Right atrium auricular region (tissue), 2 donors: ENCODE measurements around the gene RPSA. TPM values are rescaled to one million over a fixed set of nuclear protein-coding genes. Genes with fewer than 3 reads are reported as not detected.

ENCODE experiments used
- DNase-seq: peaks from one replicate; pipeline ENCODE4 v3.0.0-alpha.2; 2019; ENCODE audit warnings: low spot score
- H3K27ac ChIP-seq, 2 donors: fragments of 200-600 bp; sonication (generic); 1 replicate in 1 of 2; 2 replicates in 1 of 2; pipeline ENCODE4 v1.5.1; 2016 to 2019
- H3K27me3 ChIP-seq, 2 donors: fragments of 200-600 bp; sonication (generic); one replicate each; pipeline versions ENCODE4 v1.5.1 to v1.6.0; 2017 to 2019
- H3K36me3 ChIP-seq: fragments of 200-600 bp; sonication (generic); one replicate; pipeline ENCODE4 v1.5.1; 2016
- H3K4me1 ChIP-seq, 2 donors: fragments of 200-600 bp; sonication (generic); one replicate each; pipeline versions ENCODE4 v1.5.1 to v1.6.0; 2017 to 2019
- H3K4me3 ChIP-seq, 2 donors: fragments of 200-600 bp; sonication (generic); 1 replicate in 1 of 2; 2 replicates in 1 of 2; pipeline ENCODE4 v1.5.1; 2017 to 2019; ENCODE audit warnings: mild to moderate bottlenecking in 1 of 2, moderate library complexity in 1 of 2
- H3K9me3 ChIP-seq, 2 donors: fragments of 200-600 bp; sonication (generic); one replicate each; pipeline ENCODE4 v1.5.1; 2019
- total RNA-seq, 2 donors: library from RNA; depleted of rRNA; stranded (reverse); fragments of >200 nt; gene quantifications; one replicate each; pipeline ENCODE4 v1.1.0, GENCODE V29; 2016
- TF ChIP-seq, protein P1 (sequence below), 2 donors: fragments of 200-600 bp; sonication (generic); IDR thresholded peaks; one replicate each; pipeline ENCODE4 v1.5.1; 2019; ENCODE audit warnings: antibody characterized with exemption in 2 of 2

RPSA gene
- total RNA-seq, 2 donors from 2014 or later = 351 to 628 TPM

DNA sequence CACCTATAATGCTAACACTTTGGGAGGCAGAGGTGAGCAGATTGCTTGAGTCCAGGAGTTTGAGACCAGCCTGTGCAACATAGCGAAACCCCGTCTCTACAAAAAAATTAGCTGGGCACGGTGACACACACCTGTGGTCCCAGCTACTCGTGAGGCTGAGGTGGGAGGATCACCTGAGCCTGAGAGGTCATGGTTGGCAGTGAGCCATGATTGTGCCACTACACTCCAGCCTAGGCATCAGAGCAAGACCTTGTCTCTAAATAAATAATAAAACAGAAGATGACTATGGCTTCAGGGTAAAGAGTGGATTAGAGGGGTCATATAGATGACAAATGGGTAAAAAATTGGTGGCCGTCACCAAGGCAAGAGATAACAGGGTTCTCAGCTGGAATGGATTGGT, 20.2 kb upstream of the RPSA start:
- H3K9me3 ChIP-seq = no peaks in the 10 kb centered on the region
- TF ChIP-seq, protein P1, sequence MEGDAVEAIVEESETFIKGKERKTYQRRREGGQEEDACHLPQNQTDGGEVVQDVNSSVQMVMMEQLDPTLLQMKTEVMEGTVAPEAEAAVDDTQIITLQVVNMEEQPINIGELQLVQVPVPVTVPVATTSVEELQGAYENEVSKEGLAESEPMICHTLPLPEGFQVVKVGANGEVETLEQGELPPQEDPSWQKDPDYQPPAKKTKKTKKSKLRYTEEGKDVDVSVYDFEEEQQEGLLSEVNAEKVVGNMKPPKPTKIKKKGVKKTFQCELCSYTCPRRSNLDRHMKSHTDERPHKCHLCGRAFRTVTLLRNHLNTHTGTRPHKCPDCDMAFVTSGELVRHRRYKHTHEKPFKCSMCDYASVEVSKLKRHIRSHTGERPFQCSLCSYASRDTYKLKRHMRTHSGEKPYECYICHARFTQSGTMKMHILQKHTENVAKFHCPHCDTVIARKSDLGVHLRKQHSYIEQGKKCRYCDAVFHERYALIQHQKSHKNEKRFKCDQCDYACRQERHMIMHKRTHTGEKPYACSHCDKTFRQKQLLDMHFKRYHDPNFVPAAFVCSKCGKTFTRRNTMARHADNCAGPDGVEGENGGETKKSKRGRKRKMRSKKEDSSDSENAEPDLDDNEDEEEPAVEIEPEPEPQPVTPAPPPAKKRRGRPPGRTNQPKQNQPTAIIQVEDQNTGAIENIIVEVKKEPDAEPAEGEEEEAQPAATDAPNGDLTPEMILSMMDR (IDR thresholded peaks at IDR 0.05) = no peak
- DNase-seq = no peak
- no peak overlapping the region for H3K27ac ChIP-seq
- H3K4me1 ChIP-seq = peaks cover 0 to 16% of the 10 kb centered on the region in 2 donors
- no peak overlapping the region for H3K4me3 ChIP-seq
- peaks cover 23% of the 10 kb centered on the region for H3K36me3 ChIP-seq
- H3K27me3 ChIP-seq = no peaks in the 10 kb centered on the region

DNA sequence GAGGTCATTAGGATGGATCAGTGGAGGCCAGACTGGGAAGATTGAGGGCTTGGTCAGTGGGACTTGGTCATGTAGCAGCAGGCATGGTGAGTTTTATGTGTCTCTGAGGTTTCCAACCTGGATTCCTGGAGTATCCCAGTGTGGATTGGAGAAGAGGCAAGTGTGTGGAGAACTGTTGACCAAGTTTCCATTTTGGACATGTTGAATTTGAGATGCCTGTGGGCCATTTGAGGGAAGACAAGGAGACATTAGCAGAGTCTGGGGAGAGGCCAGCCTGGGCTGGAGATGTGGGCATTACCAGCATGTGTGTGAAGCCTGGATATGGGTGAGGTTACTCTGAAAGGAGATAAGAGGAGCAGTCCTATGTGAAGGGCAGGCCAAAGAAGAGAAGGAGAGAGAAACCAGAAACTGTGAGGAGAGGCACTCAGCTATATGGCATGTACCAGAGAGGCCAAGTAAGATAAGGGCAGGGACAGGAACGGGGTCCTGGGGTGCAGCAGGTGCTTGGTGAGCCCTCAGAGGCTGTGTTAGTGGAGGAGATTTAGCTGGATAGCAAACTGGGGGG, 19.0 kb upstream of the RPSA start:
- peaks cover 34% of the 10 kb centered on the region for H3K36me3 ChIP-seq
- no peak overlapping the region for H3K27ac ChIP-seq
- H3K9me3 ChIP-seq = no peaks in the 10 kb centered on the region
- peaks cover 0 to 16% of the 10 kb centered on the region in 2 donors for H3K4me1 ChIP-seq
- H3K4me3 ChIP-seq = no peak overlapping the region
- TF ChIP-seq, protein P1 (IDR thresholded peaks at IDR 0.05) = no peak
- DNase-seq = no peak
- H3K27me3 ChIP-seq = no peaks in the 10 kb centered on the region

DNA sequence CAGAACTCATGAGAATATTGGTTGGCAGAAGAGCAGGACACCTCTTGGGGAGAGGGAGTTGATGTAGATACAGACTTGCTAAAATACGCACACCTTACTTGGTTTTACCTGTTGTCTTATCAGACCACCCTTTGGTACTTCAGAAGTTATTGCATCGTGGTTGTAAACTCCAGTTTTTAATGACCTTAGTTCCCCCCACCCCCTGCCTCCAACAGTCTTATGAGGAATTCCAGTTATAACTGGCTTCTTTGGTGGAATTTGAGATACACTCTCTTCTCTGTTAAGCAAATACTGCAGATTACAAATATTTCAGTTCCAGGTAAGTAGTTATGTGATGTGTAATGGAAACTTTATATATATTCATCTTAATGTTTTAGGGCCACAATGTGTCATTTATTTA, 18.4 kb upstream of the RPSA start:
- Histone ChIP-seq H3K4me3 (no peak overlapping the region), H3K27me3 (no peaks in the 10 kb centered on the region), H3K4me1 (peaks cover 0 to 16% of the 10 kb centered on the region in 2 donors), H3K27ac (no peak overlapping the region), H3K36me3 (peaks cover 38% of the 10 kb centered on the region), H3K9me3 (no peaks in the 10 kb centered on the region)
- no peak for DNase-seq
- TF ChIP-seq, protein P1 (IDR thresholded peaks at IDR 0.05) = no peak

DNA sequence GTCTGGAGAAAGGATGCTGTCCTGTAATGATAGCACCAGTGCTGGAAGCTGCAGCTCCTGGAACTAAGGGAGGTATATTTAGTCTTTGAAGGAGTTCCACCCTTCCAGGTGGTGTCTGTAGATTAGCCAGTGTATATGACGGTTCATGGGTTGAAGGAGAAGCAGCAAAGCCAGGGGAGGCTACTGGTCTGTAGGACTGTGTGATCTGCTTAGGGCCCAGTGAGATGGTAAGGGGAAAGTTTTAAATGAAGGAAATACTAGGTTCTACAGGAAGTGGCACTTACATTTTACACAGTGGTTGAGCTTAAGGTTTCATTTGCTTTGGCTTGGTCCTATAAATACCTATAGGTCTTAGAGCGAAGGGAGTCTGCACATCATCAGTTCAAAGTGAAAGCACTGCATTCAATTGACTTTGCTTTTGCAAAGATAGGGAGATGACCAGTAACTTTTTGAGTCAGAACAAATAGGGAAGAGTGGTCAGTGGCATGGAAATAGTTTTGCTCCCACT, 17.7 kb upstream of the RPSA start:
- H3K27me3 ChIP-seq = no peaks in the 10 kb centered on the region
- no peaks in the 10 kb centered on the region for H3K9me3 ChIP-seq
- peaks cover 0 to 16% of the 10 kb centered on the region in 2 donors for H3K4me1 ChIP-seq
- TF ChIP-seq, protein P1 (IDR thresholded peaks at IDR 0.05) = no peak
- H3K27ac ChIP-seq = no peak overlapping the region
- H3K4me3 ChIP-seq = no peak overlapping the region
- peaks cover 44% of the 10 kb centered on the region for H3K36me3 ChIP-seq
- no peak for DNase-seq

DNA sequence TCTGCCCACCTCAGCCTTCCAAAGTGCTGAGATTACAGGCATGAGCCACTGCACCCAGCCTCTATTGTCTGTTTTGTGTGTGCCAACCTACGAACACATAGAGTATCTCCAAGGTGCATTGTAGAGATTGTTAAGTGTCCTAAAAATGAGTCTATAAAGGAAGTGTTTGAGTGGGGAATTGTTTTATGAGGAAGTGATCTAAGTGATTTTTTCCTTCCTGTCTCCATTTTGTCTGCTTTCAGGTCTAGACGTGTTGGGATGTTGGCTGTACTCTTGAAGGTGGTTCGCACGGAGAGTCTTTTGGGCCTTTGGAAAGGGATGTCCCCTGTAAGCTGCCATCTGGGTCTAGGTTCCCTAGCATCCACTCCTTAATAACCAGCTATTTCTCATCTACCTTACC, 16.3 kb upstream of the RPSA start:
- peaks cover 58% of the 10 kb centered on the region for H3K36me3 ChIP-seq
- no peak for DNase-seq
- no peaks in the 10 kb centered on the region for H3K27me3 ChIP-seq
- H3K27ac ChIP-seq = no peak overlapping the region
- H3K4me3 ChIP-seq = no peak overlapping the region
- no peaks in the 10 kb centered on the region for H3K9me3 ChIP-seq
- TF ChIP-seq, protein P1 (IDR thresholded peaks at IDR 0.05) = no peak
- H3K4me1 ChIP-seq = peaks cover 0 to 7% of the 10 kb centered on the region in 2 donors

DNA sequence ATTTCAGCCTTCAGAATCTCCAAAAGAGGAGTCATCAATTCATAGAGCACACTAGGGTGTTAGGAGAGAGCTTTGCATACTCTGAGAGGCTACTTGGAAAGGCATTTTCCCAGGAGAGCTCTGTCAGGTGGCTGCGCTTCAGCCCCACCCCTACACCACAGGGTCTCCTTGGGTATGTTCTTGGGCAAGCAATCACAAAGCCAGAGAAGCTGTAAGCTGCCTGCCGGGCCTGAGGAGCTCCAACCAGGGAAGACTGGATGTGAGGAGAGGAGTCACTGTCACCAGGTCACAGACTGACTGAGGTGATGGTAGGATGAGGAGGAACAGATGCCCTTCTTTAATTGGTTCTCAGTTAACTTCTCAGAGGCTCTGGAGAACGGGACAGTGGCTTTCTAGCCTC, 9.8 kb upstream of the RPSA start:
- H3K27me3 ChIP-seq = no peaks in the 10 kb centered on the region
- no peaks in the 10 kb centered on the region for H3K4me1 ChIP-seq
- no peak for DNase-seq
- H3K4me3 ChIP-seq = no peak overlapping the region
- TF ChIP-seq, protein P1 (IDR thresholded peaks at IDR 0.05) = no peak
- peaks cover 52% of the 10 kb centered on the region for H3K36me3 ChIP-seq
- no peaks in the 10 kb centered on the region for H3K9me3 ChIP-seq
- no peak overlapping the region for H3K27ac ChIP-seq
